ENCODE data around the gene MACROD2.
A peak's percentile ranks its signal among the peaks of the same experiment; 100 is the strongest.

The MACROD2 gene

DNA sequence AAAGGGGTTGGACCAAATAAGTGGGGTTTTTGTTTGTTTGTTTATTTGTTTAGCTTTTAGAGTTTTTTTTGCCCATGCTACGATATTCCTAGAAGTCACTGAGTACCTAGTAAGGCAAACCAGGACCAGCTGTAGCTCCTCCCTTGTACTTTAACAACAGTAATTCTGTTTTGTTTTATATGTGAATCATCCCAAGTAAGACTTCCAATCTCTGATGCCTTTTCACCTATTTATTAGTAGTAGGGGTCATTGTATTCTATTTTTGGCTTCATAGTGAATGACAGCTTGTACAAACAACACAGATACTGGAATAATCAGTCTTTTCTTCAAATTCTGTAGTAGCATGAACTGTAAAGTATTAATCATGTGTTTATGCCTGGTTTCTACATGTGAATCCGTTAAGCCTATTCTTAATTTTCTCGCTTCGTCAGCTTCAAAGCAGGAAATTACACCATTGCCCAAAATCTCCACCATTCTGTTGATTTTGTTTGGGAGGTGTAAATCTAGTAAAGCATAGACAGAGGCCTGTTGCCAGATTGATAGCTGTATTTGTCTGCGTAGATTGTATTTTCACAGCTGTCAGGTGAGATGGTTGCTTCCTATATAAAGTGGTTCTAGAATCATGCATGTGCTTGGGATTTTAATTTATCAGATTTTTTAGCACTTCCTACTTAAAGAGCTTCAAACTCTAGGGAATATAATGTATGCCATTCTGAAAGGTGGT is 493.6 kb downstream of the MACROD2 start:
- no peak for DNase-seq

DNA sequence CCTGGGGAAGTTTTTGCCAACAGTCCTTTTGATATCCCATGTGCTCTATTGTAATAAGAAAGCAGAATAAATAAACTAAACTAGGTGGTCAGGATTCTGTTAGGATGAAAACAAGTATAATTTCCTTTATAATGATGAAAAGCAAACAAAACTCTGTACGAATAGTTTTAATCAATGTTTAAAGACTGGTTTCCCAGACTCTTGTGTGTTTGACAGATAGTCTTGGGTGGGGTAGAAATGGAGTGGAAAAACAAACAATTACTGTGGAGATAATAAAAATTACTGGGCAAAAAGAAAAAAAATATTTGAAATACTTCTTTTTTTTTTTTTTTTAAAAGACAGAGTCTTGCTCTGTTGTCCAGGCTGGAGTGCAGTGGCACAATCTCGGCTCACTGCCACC is 494.2 kb downstream of the MACROD2 start:
- no peak for DNase-seq

GRCh38 chr20:14491436-14491835 is 496.1 kb downstream of the MACROD2 start:
- no peak for DNase-seq

- DNase-seq: no peak
Measured at GRCh38 chr20:14493408-14493807, 498.1 kb downstream of the MACROD2 start.

GRCh38 chr20:14494355-14494754 is 499.0 kb downstream of the MACROD2 start:
- DNase-seq: no peak

DNA sequence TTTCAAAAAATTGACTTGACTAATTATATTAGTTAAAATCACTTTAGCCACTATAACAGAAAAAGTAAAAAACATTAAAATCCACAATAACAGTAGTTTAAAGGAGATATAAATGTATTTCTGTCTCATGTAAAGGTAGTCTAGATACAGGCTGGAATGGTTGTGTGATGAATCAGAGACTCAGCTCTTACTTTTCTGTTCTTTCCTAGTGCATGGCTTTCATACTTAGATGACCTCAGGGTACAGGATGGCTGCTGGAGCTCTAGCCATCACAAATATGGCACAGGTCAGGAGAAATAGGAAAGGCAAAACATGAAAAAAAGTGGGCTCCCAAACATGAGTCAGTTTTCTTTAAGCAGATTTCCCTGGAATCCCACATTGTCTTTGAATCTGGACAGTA is 499.8 kb downstream of the MACROD2 start:
- DNase-seq: no peak

GRCh38 chr20:14497004-14497403 is 501.7 kb downstream of the MACROD2 start:
- no peak for DNase-seq

DNA sequence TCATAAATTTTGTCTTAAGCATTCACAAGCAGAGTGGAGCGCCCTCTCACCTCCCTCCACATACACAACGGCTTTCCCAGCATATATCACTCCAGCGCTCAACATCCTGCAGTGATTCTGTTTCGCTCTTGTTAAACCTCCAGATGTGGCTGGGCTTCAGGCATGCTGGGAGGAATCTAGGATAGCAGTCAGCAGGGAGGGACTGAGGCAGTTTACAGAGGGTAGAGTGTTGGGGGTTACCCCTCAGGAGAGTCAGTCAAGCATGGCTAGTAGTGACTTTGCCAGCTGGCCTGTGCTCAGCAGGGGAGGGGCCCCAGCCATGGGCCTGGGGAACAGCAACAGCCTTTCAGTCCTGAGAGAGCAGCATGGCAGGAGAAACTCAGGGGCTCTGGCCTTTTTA is 503.5 kb downstream of the MACROD2 start:
- DNase-seq: peak; percentile 62

- no peak for DNase-seq
Measured at GRCh38 chr20:14505476-14505875, 510.2 kb downstream of the MACROD2 start.

DNA sequence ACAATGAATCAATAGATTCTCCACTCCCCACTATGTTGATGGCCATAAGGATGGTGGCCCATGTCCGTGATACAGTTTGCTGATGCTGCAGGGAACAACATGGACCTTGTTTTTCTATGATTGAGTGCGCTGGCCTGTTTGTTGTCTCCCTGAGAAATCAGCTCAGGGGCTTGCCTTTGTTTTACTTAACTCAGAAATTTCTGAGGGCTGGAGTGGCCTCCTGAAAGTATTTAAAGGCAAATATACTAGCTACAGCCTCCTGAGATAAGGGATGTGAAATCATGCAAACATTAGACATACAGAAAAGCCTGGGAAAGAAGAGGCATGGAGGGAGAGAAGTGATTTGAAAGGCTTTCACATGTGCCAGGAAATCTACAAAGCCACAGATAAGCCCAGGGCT is 512.4 kb downstream of the MACROD2 start:
- no peak for DNase-seq

- no peak for DNase-seq
Measured at GRCh38 chr20:14510341-14510740, 515.0 kb downstream of the MACROD2 start.

- DNase-seq: no peak
Measured at GRCh38 chr20:14512839-14513238, 517.5 kb downstream of the MACROD2 start.

GRCh38 chr20:14518648-14519047 is 523.3 kb downstream of the MACROD2 start:
- no peak for DNase-seq

DNA sequence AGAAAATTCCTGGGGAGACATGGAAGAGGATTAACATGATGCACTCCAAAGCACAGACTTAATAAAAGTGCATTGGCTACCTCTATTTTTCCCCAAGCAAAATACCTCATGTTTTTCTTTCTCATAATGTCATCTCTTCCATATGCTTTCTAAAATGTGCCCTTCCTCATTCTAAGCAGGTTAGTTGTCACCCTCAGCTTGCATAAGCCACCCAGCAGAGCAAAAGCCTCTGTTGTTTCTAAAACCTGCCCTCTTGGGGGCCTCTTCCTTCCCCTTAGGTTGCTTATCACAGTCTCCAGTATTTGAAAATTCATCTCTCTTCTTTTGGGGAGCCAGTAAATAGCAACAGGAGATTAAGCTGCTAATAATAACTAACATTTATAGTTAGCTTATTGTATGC is 525.7 kb downstream of the MACROD2 start:
- no peak for DNase-seq

DNA sequence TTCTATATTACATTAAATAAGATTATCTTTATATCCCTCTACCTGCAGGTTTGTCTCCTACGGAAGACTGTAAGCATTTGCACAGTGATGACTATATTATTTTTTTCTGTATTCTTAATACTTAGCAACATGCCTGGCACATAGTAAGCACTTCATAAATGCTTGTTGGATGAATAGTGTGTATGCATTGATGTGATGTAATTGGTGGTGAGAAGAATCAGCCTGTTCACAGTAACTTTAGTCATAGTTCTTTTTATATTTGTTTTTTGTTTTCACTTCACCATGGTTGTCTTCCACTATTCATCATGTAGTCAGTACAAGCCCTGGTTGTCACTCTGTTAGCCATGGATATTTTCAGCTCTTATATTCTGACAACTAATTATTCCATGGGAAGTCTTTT is 526.1 kb downstream of the MACROD2 start:
- DNase-seq: no peak

- DNase-seq: no peak
Measured at GRCh38 chr20:14522595-14522994, 527.3 kb downstream of the MACROD2 start.

DNA sequence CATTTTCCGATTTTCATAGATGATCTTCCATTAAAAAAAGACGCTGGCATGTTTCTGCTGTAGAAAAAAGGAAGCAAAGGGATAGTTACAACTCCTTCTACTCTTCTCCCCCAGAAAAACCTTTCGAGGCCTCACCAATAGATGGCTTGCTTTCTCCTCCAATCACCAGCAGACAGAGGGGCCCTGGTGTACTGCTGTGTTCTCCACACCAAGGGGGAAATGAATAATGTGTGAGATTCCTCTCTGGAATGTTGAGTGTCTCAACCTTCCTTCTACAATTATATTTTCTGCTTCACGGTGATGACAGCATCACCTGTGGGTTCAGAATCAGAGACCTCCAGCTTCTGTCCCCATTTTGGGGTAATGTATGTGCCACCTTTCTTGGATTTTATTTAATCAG is 527.8 kb downstream of the MACROD2 start:
- no peak for DNase-seq

DNA sequence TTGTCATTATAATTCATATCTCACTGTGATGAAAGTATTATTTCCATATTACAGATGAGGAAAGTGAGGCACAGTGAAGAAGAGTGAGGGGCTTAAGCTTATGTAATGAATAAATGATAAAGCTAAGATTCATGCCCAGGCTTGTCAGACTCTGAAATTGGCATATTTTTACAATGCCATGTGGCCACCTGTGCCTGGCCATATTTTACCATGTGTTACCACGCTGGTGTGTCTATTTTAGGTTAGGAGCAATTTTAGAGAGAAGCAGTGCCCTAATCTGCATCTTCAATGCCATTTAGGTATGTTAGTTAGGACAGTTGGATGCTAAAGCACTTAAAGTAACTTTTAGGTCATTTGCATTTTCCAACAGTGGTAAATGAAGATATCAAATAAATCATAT is 530.1 kb downstream of the MACROD2 start:
- DNase-seq: no peak

- DNase-seq: no peak
Measured at GRCh38 chr20:14526891-14527290, 531.6 kb downstream of the MACROD2 start.

DNA sequence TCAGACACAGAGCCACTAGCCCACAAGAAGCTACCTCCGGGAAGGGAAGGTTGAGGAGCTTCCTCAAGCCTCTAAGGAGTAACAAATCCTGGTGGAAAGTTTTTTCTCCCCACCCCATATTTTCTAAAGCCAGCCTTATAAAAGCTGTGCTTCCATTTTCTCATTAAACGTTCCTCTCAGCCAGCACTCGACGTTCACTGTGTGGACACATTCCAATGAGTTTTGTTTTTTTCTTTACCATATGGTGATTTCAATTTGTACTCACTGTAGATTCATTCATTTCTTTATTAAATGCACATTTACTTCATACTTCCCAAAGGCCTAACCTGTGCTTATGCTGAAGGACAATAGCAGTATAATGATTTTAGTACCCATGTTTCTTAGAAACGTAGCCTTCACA is 536.5 kb downstream of the MACROD2 start:
- no peak for DNase-seq

DNA sequence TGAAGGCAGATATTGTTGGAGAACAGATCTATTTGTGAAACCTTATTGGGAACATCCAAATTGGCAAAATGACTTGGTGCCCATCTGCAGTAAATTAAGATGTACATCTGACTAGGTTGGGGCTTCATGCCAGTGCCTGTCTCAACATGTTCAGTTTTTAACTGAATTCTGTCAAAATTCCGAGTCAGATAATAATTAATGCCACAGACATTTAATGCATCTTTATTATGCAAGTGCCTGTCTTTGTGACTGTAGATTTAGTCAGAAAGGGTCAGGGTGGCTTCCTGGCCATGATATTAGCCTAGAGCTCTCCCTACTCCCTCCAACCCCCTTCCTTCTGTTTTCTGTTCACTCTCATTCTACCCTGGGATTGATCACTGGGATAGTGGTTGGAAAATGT is 541.4 kb downstream of the MACROD2 start:
- DNase-seq: no peak

DNA sequence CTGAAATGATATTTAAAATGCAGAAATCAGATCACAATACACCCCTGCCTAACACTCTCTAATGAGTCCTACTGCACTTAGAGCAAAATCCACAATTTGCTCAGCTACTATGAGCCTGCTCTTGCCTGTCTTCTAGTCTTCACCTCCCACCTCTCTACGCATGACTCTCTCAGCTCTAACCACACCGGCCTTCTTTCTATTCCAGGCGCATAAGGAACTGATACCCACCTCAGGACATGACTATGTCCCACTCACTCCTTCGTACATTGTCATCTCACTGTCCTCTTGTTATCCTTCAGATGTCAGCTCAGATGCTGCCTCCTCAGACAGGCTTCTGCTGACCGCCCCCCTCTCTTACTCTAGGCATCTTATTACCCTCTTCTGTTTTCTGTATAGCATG is 543.1 kb downstream of the MACROD2 start:
- DNase-seq: no peak

DNA sequence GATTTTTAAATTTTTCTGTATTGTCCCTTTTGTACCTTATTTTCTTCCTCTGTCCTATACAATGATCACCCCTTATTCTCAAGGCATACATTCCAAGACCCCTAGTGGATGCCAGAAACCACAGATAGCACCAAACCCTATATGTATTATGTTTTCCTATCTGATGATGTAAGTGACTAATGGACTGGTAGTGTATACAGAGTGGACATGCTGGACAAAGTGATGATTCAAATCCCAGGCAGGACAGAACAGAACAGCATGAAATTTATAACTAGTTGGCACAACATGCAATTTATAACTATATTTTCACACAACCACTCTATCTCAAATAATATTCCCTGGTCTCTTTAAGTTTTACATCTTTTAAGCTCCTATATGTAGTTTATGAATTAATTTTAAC is 547.7 kb downstream of the MACROD2 start:
- DNase-seq: no peak

GRCh38 chr20:14544688-14545087 is 549.4 kb downstream of the MACROD2 start:
- no peak for DNase-seq

GRCh38 chr20:14550655-14551054 is 555.3 kb downstream of the MACROD2 start:
- DNase-seq: no peak
